HG03442 (cell line): ENCODE data around the gene NAPA.
A peak's percentile ranks its signal among the peaks of the same experiment; 100 is the strongest.
"Not testable (repeated sequence)": the region's sequence is repeated elsewhere in the genome, so short reads cannot be mapped to it uniquely, and the experiment has no call there.

ENCODE experiments used
- ATAC-seq: cut with Tn5 transposase; IDR thresholded peaks from one replicate; pipeline ENCODE4 v1.9.1; 2021; ENCODE audit warnings: mild to moderate bottlenecking, moderate library complexity; ENCODE audit not compliant: unreplicated experiment

The NAPA gene

GRCh38 chr19:47487551-47488515, 27.0 kb downstream of the NAPA start:
- no peak for ATAC-seq

GRCh38 chr19:47486900-47487299, 28.0 kb downstream of the NAPA start:
- no peak for ATAC-seq

- ATAC-seq: not testable (repeated sequence)
Measured at GRCh38 chr19:47486220-47486619, 28.6 kb downstream of the NAPA start.

GRCh38 chr19:47485210-47485609, 29.7 kb downstream of the NAPA start:
- no peak for ATAC-seq

- peak; percentile 60 for ATAC-seq
Measured at GRCh38 chr19:47483800-47484690, 30.8 kb downstream of the NAPA start, which contains the start of gene KPTN. Gene KPTN, minus strand, starts transcription at chr19:47484219. Its CDS starts 59 bp downstream, at chr19:47484160.

GRCh38 chr19:47483200-47483599, 31.7 kb downstream of the NAPA start:
- ATAC-seq: no peak

- ATAC-seq: no peak
Measured at GRCh38 chr19:47481460-47482052, 33.3 kb downstream of the NAPA start.

- no peak for ATAC-seq
Measured at GRCh38 chr19:47480658-47481057, 34.2 kb downstream of the NAPA start.

- ATAC-seq: no peak
Measured at GRCh38 chr19:47479701-47480503, 35.0 kb downstream of the NAPA start.

GRCh38 chr19:47476438-47476972, 38.4 kb downstream of the NAPA start:
- ATAC-seq: no peak

- ATAC-seq: no peak
Measured at GRCh38 chr19:47475465-47475864, 39.4 kb downstream of the NAPA start.

GRCh38 chr19:47473336-47473735, 41.5 kb downstream of the NAPA start:
- ATAC-seq: no peak

- ATAC-seq: no peak
Measured at GRCh38 chr19:47471733-47472457, 43.0 kb downstream of the NAPA start, which contains the start of gene SLC8A2. Gene SLC8A2, minus strand, starts transcription at chr19:47471893. Its CDS starts 5,490 bp downstream, at chr19:47466403.

- ATAC-seq: no peak
Measured at GRCh38 chr19:47471381-47471732, 43.5 kb downstream of the NAPA start.

GRCh38 chr19:47470447-47471195, 44.2 kb downstream of the NAPA start:
- ATAC-seq: no peak

- ATAC-seq: no peak
Measured at GRCh38 chr19:47469719-47470118, 45.1 kb downstream of the NAPA start.

GRCh38 chr19:47469363-47469700, 45.5 kb downstream of the NAPA start:
- no peak for ATAC-seq

GRCh38 chr19:47467914-47468313, 46.9 kb downstream of the NAPA start:
- ATAC-seq: no peak

GRCh38 chr19:47465957-47466356, 48.9 kb downstream of the NAPA start:
- no peak for ATAC-seq
